ENCODE data around the gene VSTM2B.

Gene VSTM2B

GRCh38 chr19:29520390-29520789 is 5.4 kb upstream of the VSTM2B start:
- Histone ChIP-seq H3K9ac (no peak overlapping the region), H3K36me3 (ENCODE audit: control insufficient read depth, insufficient read depth, low read length) (no peaks in the 10 kb centered on the region), H3K4me3 (ENCODE audit: low read depth, low read length) (no peak overlapping the region), H3K27me3 (ENCODE audit: control insufficient read depth, insufficient read depth, low read length) (no peaks in the 10 kb centered on the region), H2AFZ (no peak overlapping the region), H3K79me2 (no peaks in the 10 kb centered on the region), H3K27ac (no peak overlapping the region), H3K9me3 (ENCODE audit: control insufficient read depth, low read length) (no peaks in the 10 kb centered on the region), H3K4me1 (no peaks in the 10 kb centered on the region), H3K4me2 (ENCODE audit: low read length) (no peak overlapping the region)
- no peak for TF ChIP-seq CTCF (IDR thresholded peaks at IDR 0.05)

- no peak overlapping the region for H3K4me2 ChIP-seq (ENCODE audit: low read length)
- no peak for TF ChIP-seq CTCF (IDR thresholded peaks at IDR 0.05)
- H3K9me3 ChIP-seq (ENCODE audit: control insufficient read depth, low read length) = no peaks in the 10 kb centered on the region
- H3K4me3 ChIP-seq (ENCODE audit: low read depth, low read length) = no peak overlapping the region
- H3K9ac ChIP-seq = no peak overlapping the region
- no peaks in the 10 kb centered on the region for H3K27me3 ChIP-seq (ENCODE audit: control insufficient read depth, insufficient read depth, low read length)
- no peaks in the 10 kb centered on the region for H3K36me3 ChIP-seq (ENCODE audit: control insufficient read depth, insufficient read depth, low read length)
- no peak overlapping the region for H3K27ac ChIP-seq
- H2AFZ ChIP-seq = no peak overlapping the region
- no peaks in the 10 kb centered on the region for H3K79me2 ChIP-seq
- no peaks in the 10 kb centered on the region for H3K4me1 ChIP-seq
Observed at GRCh38 chr19:29521291-29522075, 4.3 kb upstream of the VSTM2B start.

- H3K36me3 ChIP-seq (ENCODE audit: control insufficient read depth, insufficient read depth, low read length) = no peaks in the 10 kb centered on the region
- H3K4me3 ChIP-seq (ENCODE audit: low read depth, low read length) = no peak overlapping the region
- H2AFZ ChIP-seq = no peak overlapping the region
- peaks cover 5% of the 10 kb centered on the region for H3K4me1 ChIP-seq
- H3K9me3 ChIP-seq (ENCODE audit: control insufficient read depth, low read length) = no peaks in the 10 kb centered on the region
- no peak overlapping the region for H3K9ac ChIP-seq
- no peak overlapping the region for H3K27ac ChIP-seq
- TF ChIP-seq CTCF (IDR thresholded peaks at IDR 0.05) = no peak
- no peak overlapping the region for H3K4me2 ChIP-seq (ENCODE audit: low read length)
- no peaks in the 10 kb centered on the region for H3K79me2 ChIP-seq
- peaks cover 3% of the 10 kb centered on the region for H3K27me3 ChIP-seq (ENCODE audit: control insufficient read depth, insufficient read depth, low read length)
Observed at GRCh38 chr19:29523568-29523967, 2.2 kb upstream of the VSTM2B start.

- Histone ChIP-seq H3K4me3 (ENCODE audit: low read depth, low read length) (no peak overlapping the region), H2AFZ (no peak overlapping the region), H3K9ac (no peak overlapping the region), H3K9me3 (ENCODE audit: control insufficient read depth, low read length) (no peaks in the 10 kb centered on the region), H3K79me2 (no peaks in the 10 kb centered on the region), H3K27me3 (ENCODE audit: control insufficient read depth, insufficient read depth, low read length) (peaks cover 3% of the 10 kb centered on the region), H3K27ac (no peak overlapping the region), H3K4me1 (peaks cover 5% of the 10 kb centered on the region), H3K4me2 (ENCODE audit: low read length) (no peak overlapping the region), H3K36me3 (ENCODE audit: control insufficient read depth, insufficient read depth, low read length) (no peaks in the 10 kb centered on the region)
- TF ChIP-seq CTCF (IDR thresholded peaks at IDR 0.05) = no peak
Observed at GRCh38 chr19:29524201-29524911, 1.4 kb upstream of the VSTM2B start.
